Stomach smooth muscle (tissue), 2 donors: Measurements from ENCODE around the gene DIDO1.

Experiments
- H3K27ac ChIP-seq: one replicate; pipeline ENCODE4 v1.7.0; 2013; ENCODE audit warnings: mild to moderate bottlenecking, low read length, inconsistent platforms
- H3K27me3 ChIP-seq, 2 donors: one replicate each; pipeline ENCODE4 v1.7.0; 2013; ENCODE audit warnings: low read length in 2 of 2; ENCODE audit not compliant: insufficient read depth in 2 of 2, control insufficient read depth in 1 of 2
- H3K36me3 ChIP-seq, 2 donors: one replicate each; pipeline ENCODE4 v1.7.0; 2013; ENCODE audit warnings: low read length in 2 of 2; ENCODE audit not compliant: control insufficient read depth in 2 of 2, insufficient read depth in 2 of 2
- H3K4me1 ChIP-seq: one replicate; pipeline ENCODE4 v1.7.0; 2013; ENCODE audit warnings: low read length; ENCODE audit not compliant: control insufficient read depth, insufficient read depth
- H3K4me3 ChIP-seq, 2 donors: one replicate each; pipeline ENCODE4 v1.7.0; 2013; ENCODE audit warnings: low read length in 2 of 2
- H3K9ac ChIP-seq, 2 donors: one replicate each; pipeline ENCODE4 v1.7.0; 2013; ENCODE audit warnings: low read length in 2 of 2, mild to moderate bottlenecking in 1 of 2
- H3K9me3 ChIP-seq, 2 donors: one replicate each; pipeline ENCODE4 v1.7.0; 2013; ENCODE audit warnings: low read length in 2 of 2; ENCODE audit not compliant: control insufficient read depth in 2 of 2
- donor health status: healthy.
- donor health status: Pancreatic carcinoma.

Gene DIDO1

GRCh38 chr20:62926229-62927127, at the start of gene DIDO1:
Gene DIDO1, minus strand, starts transcription at chr20:62926505.
- Histone ChIP-seq H3K9me3 (no peaks in the 10 kb centered on the region), H3K27me3 (no peaks in the 10 kb centered on the region), H3K4me1 (peaks cover 49% of the 10 kb centered on the region), H3K4me3 (peak within 1 kb of the TSS; percentile 92 to 93), H3K9ac (peak within 1 kb of the TSS; percentile 95), H3K36me3 (no peaks in the 10 kb centered on the region), H3K27ac (peak within 1 kb of the TSS; percentile 89)

- Histone ChIP-seq H3K4me1 (peaks cover 7% of the 10 kb centered on the region), H3K27ac (no peak overlapping the region), H3K9me3 (no peaks in the 10 kb centered on the region), H3K36me3 (no peaks in the 10 kb centered on the region), H3K27me3 (peaks cover 69 to 83% of the 10 kb centered on the region in 2 donors), H3K4me3 (no peak overlapping the region), H3K9ac (no peak overlapping the region)
These were observed 49.0 kb upstream of the DIDO1 start for GRCh38 chr20:62975251-62975760.

GRCh38 chr20:62972845-62973745, 46.8 kb upstream of the DIDO1 start:
- H3K9ac ChIP-seq: no peak overlapping the region
- H3K27me3 ChIP-seq: peaks cover 55 to 71% of the 10 kb centered on the region in 2 donors
- peak overlapping the region; percentile 40 to 64 for H3K4me3 ChIP-seq
- no peak overlapping the region for H3K27ac ChIP-seq
- H3K36me3 ChIP-seq: no peaks in the 10 kb centered on the region
- H3K4me1 ChIP-seq: peaks cover 7% of the 10 kb centered on the region
- H3K9me3 ChIP-seq: no peaks in the 10 kb centered on the region

- Histone ChIP-seq H3K27me3 (peaks cover 51 to 66% of the 10 kb centered on the region in 2 donors), H3K27ac (no peak overlapping the region), H3K9me3 (no peaks in the 10 kb centered on the region), H3K36me3 (no peaks in the 10 kb centered on the region), H3K4me1 (peaks cover 7% of the 10 kb centered on the region), H3K4me3 (peak overlapping the region; percentile 40 to 64), H3K9ac (no peak overlapping the region)
These were observed 45.9 kb upstream of the DIDO1 start for GRCh38 chr20:62971950-62972844.

GRCh38 chr20:62971211-62971949, 45.1 kb upstream of the DIDO1 start:
- Histone ChIP-seq H3K4me1 (peaks cover 7% of the 10 kb centered on the region), H3K9ac (no peak overlapping the region), H3K9me3 (no peaks in the 10 kb centered on the region), H3K36me3 (no peaks in the 10 kb centered on the region), H3K27ac (no peak overlapping the region), H3K4me3 (no peak overlapping the region), H3K27me3 (peaks cover 44 to 58% of the 10 kb centered on the region in 2 donors)

GRCh38 chr20:62970307-62971210, 44.3 kb upstream of the DIDO1 start:
- Histone ChIP-seq H3K36me3 (no peaks in the 10 kb centered on the region), H3K27ac (no peak overlapping the region), H3K9ac (no peak overlapping the region), H3K4me1 (peaks cover 7% of the 10 kb centered on the region), H3K4me3 (no peak overlapping the region), H3K9me3 (no peaks in the 10 kb centered on the region), H3K27me3 (peaks cover 42 to 50% of the 10 kb centered on the region in 2 donors)

GRCh38 chr20:62969939-62970306, 43.6 kb upstream of the DIDO1 start:
- Histone ChIP-seq H3K4me1 (peaks cover 7% of the 10 kb centered on the region), H3K9ac (no peak overlapping the region), H3K4me3 (no peak overlapping the region), H3K9me3 (no peaks in the 10 kb centered on the region), H3K27ac (no peak overlapping the region), H3K27me3 (peaks cover 41 to 44% of the 10 kb centered on the region in 2 donors), H3K36me3 (no peaks in the 10 kb centered on the region)

- Histone ChIP-seq H3K4me3 (no peak overlapping the region), H3K4me1 (peaks cover 7% of the 10 kb centered on the region), H3K27me3 (peaks cover 34 to 39% of the 10 kb centered on the region in 2 donors), H3K9ac (no peak overlapping the region), H3K36me3 (no peaks in the 10 kb centered on the region), H3K27ac (no peak overlapping the region), H3K9me3 (no peaks in the 10 kb centered on the region)
These were observed 43.0 kb upstream of the DIDO1 start for GRCh38 chr20:62969179-62969760.
